AG04450 (cell line): Measurements from ENCODE around the gene FN3K. TPM values are rescaled to one million over a fixed set of nuclear protein-coding genes. Genes with fewer than 3 reads are reported as not detected.

Source experiments
- CTCF ChIA-PET: fragments of 300-600, 350-600 bp; formaldehyde crosslinking; extraction: SDS; loops from one replicate; lab custom pipeline; 2022; ENCODE audit warnings: antibody characterized with exemption, inconsistent platforms; lab: Charles Lee
- POLR2A ChIA-PET: fragments of 350-600 bp; formaldehyde crosslinking; extraction: SDS; loops from one replicate; lab custom pipeline; 2021; ENCODE audit warnings: antibody characterized with exemption, inconsistent platforms; lab: Yijun Ruan, JAX
- DNase-seq: peaks from one replicate; pipeline ENCODE4 v3.0.0-alpha.2; 2011; ENCODE audit warnings: low read depth, low spot score
- H3K27ac ChIP-seq: one replicate; pipeline ENCODE4 v1.5.1; 2012; ENCODE audit warnings: low read depth, low read length, control low read depth
- H3K27me3 ChIP-seq: one replicate; pipeline ENCODE4 v1.6.0; 2012; ENCODE audit warnings: low read length; ENCODE audit not compliant: control insufficient read depth, insufficient read depth
- H3K4me3 ChIP-seq: 2 replicates; pipeline ENCODE4 v1.5.1; 2011; ENCODE audit warnings: mild to moderate bottlenecking, low read depth, low read length, control low read depth
- H3K9me3 ChIP-seq: 2 replicates; pipeline ENCODE4 v1.5.1; 2012; ENCODE audit warnings: low read length; ENCODE audit not compliant: control insufficient read depth, insufficient read depth
- polyA plus RNA-seq: library from polyadenylated mRNA; depleted of rRNA; stranded (reverse); fragments of >200 nt; gene quantifications from 2 replicates; pipeline ENCODE4 v1.2.3, GENCODE V29; 2011
- TF ChIP-seq, protein P1 (sequence below): IDR thresholded peaks from 2 replicates; pipeline ENCODE4 v1.5.1; 2011; ENCODE audit warnings: low read depth, low read length, control low read depth, inconsistent platforms

FN3K gene
- polyA plus RNA-seq, 1 experiment, result 1.6 TPM

DNA sequence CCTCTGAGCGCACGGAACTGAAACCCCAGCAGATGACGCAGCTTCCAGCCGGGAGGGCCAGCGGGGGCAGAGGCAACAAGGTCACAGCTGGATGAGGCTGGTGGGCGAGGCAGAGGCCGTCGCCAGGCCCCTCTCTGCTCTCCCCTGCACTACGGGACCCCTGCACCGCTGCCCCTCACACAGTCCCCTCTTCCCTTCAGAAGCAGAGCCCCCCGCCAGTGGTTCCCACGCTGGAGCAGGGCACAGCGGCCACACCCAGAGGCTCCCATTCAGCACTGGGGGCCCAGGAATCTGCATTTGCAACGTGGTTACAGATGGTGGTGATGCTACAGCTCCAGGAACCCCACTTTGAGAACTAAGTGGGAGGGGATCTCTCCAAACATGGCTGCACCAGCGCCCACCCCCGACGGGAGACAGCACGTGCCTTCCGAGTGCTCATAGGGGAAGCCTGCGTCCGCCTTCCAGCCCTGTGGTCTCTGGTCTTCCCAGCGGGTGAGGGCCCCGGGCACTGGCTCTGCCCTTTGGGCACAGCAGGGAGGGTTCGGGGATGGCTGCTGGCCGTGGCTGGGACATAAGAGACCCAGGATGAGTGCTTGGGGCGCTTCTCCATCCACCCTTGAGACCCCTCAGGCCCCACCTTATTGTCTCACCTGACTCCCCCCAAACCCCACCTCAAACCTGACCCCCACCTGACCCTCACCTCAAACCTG, 32.2 kb upstream of the FN3K start:
- no peak for DNase-seq
- ChIA-PET POLR2A (interaction anchor here (0.6 kb wide), 1 partner anchor 10 kb away, joined by 3 read pairs; no protein-coding TSS in a partner anchor), CTCF (no interaction called here)
- TF ChIP-seq, protein P1, sequence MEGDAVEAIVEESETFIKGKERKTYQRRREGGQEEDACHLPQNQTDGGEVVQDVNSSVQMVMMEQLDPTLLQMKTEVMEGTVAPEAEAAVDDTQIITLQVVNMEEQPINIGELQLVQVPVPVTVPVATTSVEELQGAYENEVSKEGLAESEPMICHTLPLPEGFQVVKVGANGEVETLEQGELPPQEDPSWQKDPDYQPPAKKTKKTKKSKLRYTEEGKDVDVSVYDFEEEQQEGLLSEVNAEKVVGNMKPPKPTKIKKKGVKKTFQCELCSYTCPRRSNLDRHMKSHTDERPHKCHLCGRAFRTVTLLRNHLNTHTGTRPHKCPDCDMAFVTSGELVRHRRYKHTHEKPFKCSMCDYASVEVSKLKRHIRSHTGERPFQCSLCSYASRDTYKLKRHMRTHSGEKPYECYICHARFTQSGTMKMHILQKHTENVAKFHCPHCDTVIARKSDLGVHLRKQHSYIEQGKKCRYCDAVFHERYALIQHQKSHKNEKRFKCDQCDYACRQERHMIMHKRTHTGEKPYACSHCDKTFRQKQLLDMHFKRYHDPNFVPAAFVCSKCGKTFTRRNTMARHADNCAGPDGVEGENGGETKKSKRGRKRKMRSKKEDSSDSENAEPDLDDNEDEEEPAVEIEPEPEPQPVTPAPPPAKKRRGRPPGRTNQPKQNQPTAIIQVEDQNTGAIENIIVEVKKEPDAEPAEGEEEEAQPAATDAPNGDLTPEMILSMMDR, result no peak
- Histone ChIP-seq H3K27ac (no peak overlapping the region), H3K9me3 (peaks cover 2% of the 10 kb centered on the region), H3K4me3 (no peak overlapping the region), H3K27me3 (peaks cover 2% of the 10 kb centered on the region)

DNA sequence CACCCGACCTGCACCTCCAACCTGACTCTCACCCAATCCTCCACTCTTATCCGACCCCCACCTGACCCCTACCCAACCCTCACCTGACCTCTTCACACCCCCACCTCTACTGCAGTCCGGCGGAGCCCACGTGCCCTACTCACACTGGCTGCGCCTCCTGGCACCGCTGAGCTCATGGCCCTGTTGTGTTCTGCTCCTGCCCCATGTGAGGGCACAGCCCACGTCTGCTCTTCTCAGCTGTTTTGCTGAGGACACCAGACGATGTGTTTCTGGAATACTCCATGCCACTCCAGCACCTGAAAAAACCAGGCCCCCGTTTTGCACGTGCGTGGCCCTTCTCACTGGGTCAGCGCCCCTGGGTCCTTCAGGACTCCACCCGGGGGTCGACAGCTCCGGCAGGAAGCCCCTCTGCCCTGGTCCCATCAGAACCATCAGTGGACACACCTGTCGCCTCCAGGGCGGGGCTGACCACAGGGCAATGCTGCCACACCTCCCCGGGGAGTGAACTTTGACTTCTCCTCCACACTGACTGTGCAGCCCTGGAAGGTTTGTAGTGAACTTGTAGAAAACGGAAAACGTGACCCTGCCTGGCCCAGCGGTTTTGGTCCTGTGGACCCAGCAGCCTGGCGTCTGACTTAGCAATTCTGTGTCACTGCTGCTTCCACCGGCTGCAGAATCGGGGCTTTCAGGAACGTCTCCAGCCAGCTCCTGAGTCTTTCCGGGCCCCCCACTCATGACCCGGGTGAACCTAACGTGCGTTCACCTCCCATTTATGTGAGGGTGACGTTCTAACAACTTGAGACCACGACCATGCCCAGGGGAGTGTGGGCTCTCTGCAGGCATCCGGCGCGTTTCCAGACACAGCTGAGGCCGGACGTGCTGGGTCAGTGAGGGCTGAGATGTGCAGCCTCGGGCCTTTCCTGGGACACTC, 31.2 kb upstream of the FN3K start:
- CTCF ChIA-PET, result no interaction called here

DNA sequence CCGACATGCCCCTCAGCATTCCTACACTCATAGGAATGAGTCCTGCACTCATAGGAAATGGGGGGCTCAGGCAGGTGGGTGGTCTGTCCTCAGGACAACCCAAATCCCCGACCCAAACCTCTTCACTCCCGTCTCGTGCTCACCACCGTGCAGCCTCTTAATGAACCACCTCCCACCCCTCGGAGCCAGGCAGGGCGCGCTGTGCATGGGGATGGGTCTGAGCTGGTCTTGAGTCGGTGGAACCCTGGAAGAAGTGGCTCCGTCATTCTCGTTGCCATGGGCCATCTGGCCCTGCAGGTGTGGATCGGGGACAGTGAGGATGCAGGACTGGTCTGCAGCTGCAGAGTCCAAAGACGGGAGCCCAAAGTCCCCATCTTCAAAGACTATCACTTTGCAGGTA, 30.5 kb upstream of the FN3K start:
- ChIA-PET CTCF (no interaction called here), POLR2A (no interaction called here)
- Histone ChIP-seq H3K4me3 (no peak overlapping the region), H3K27me3 (peaks cover 2% of the 10 kb centered on the region), H3K27ac (no peak overlapping the region), H3K9me3 (no peaks in the 10 kb centered on the region; the same call in 1 of the 2 replicates)
- DNase-seq, result no peak
- TF ChIP-seq, protein P1, result no peak

More for the DNA sequence above, 31.2 kb upstream of the FN3K start:
- H3K9me3 ChIP-seq, result peaks cover 2% of the 10 kb centered on the region
- POLR2A ChIA-PET, result no interaction called here
- H3K27ac ChIP-seq, result no peak overlapping the region
- no peak for DNase-seq
- H3K27me3 ChIP-seq, result peaks cover 2% of the 10 kb centered on the region
- H3K4me3 ChIP-seq, result no peak overlapping the region
- TF ChIP-seq, protein P1, result no peak

DNA sequence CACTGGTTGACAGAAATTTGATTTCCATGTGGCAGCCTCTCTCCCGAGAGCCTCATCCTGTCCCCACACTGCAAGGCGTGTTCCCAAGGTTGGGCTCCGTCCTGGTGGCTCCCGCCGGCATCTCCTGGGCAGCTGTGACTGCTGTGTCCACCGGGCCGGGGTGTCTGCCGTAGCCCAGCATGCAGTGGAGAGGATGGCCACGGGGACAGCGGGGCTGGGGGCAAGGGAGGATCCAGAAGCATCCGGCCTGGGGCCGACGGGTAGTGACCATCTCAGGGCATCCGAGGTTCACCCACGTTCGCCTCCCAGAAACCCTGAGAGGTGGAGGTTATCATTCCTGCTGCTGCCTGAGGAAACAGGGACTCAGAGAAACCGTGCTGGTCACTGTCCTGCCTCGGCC, 29.7 kb upstream of the FN3K start:
- Histone ChIP-seq H3K4me3 (no peak overlapping the region), H3K27me3 (peaks cover 6% of the 10 kb centered on the region), H3K27ac (no peak overlapping the region), H3K9me3 (no peaks in the 10 kb centered on the region; the same call in 1 of the 2 replicates)
- ChIA-PET POLR2A (no interaction called here), CTCF (no interaction called here)
- TF ChIP-seq, protein P1, result no peak
- no peak for DNase-seq
